ENCODE data around the gene HMBS.

HMBS gene

GRCh38 chr11:119115484-119116234, 31.0 kb downstream of the HMBS start:
- DNase-seq (ENCODE audit: low read depth, low spot score), result no peak
- H3K4me3 ChIP-seq (ENCODE audit: low read depth, low read length), result no peak overlapping the region
- no peak for TF ChIP-seq CTCF (IDR thresholded peaks at IDR 0.05; ENCODE audit: insufficient read depth, low read length, missing control alignments)
- CTCF ChIA-PET, result interaction anchor here (1.2 kb wide), 2 partner anchors 207 to 224 kb away, joined by 3 to 4 read pairs; no protein-coding TSS in a partner anchor
- POLR2A ChIA-PET, result interaction anchor here (0.8 kb wide), 1 partner anchor 9 kb away, joined by 3 read pairs; the partner anchor contains the start of gene C2CD2L

GRCh38 chr11:119116235-119116594, 31.5 kb downstream of the HMBS start:
- no peak for DNase-seq (ENCODE audit: low read depth, low spot score)
- ChIA-PET CTCF (interaction anchor here (1.2 kb wide), 2 partner anchors 206 to 224 kb away, joined by 3 to 4 read pairs; no protein-coding TSS in a partner anchor), POLR2A (interaction anchor here (0.8 kb wide), 1 partner anchor 9 kb away, joined by 3 read pairs; the partner anchor contains the start of gene C2CD2L)
- H3K4me3 ChIP-seq (ENCODE audit: low read depth, low read length), result no peak overlapping the region
- TF ChIP-seq CTCF (IDR thresholded peaks at IDR 0.05; ENCODE audit: insufficient read depth, low read length, missing control alignments), result no peak

GRCh38 chr11:119116601-119117000, 31.9 kb downstream of the HMBS start:
- CTCF ChIA-PET, result interaction anchor here (1.2 kb wide), 1 partner anchor 223 kb away, joined by 4 read pairs; no protein-coding TSS in a partner anchor
- POLR2A ChIA-PET, result no interaction called here
- TF ChIP-seq CTCF (IDR thresholded peaks at IDR 0.05; ENCODE audit: insufficient read depth, low read length, missing control alignments), result no peak

GRCh38 chr11:119117004-119117706, 32.5 kb downstream of the HMBS start:
- DNase-seq (ENCODE audit: low read depth, low spot score), result no peak
- ChIA-PET CTCF (interaction anchor here (1.7 kb wide), 1 partner anchor 207 kb away, joined by 4 read pairs; no protein-coding TSS in a partner anchor), POLR2A (no interaction called here)
- no peak for TF ChIP-seq CTCF (IDR thresholded peaks at IDR 0.05; ENCODE audit: insufficient read depth, low read length, missing control alignments)
- H3K4me3 ChIP-seq (ENCODE audit: low read depth, low read length), result no peak overlapping the region

More at GRCh38 chr11:119116601-119117000, 31.9 kb downstream of the HMBS start:
- DNase-seq (ENCODE audit: low read depth, low spot score), result no peak
- H3K4me3 ChIP-seq (ENCODE audit: low read depth, low read length), result no peak overlapping the region

GRCh38 chr11:119118227-119118626, 33.5 kb downstream of the HMBS start:
- no peak for DNase-seq (ENCODE audit: low read depth, low spot score)
- no peak for TF ChIP-seq CTCF (IDR thresholded peaks at IDR 0.05; ENCODE audit: insufficient read depth, low read length, missing control alignments)
- POLR2A ChIA-PET, result no interaction called here
- CTCF ChIA-PET, result interaction anchor here (0.9 to 1.7 kb wide), 7 partner anchors 9 to 222 kb away, joined by 3 to 5 read pairs (median 4); partner anchors contain the start of gene C1QTNF5
- no peak overlapping the region for H3K4me3 ChIP-seq (ENCODE audit: low read depth, low read length)

GRCh38 chr11:119118946-119119345, 34.3 kb downstream of the HMBS start:
- POLR2A ChIA-PET, result interaction anchor here (1.0 kb wide), 1 partner anchor 12 kb away, joined by 3 read pairs; the partner anchor contains the start of gene C2CD2L
- H3K4me3 ChIP-seq (ENCODE audit: low read depth, low read length), result no peak overlapping the region
- TF ChIP-seq CTCF (IDR thresholded peaks at IDR 0.05; ENCODE audit: insufficient read depth, low read length, missing control alignments), result no peak
- CTCF ChIA-PET, result interaction anchor here (0.9 to 1.7 kb wide), 7 partner anchors 10 to 219 kb away, joined by 3 to 5 read pairs (median 3); no protein-coding TSS in a partner anchor
- DNase-seq (ENCODE audit: low read depth, low spot score), result no peak
